Measurements from ENCODE around the gene ZBTB25. TPM values are rescaled to one million over a fixed set of nuclear protein-coding genes. Genes with fewer than 3 reads are reported as not detected.
A peak's percentile ranks its signal among the peaks of the same experiment; 100 is the strongest.

ZBTB25 gene
- total and polyA plus RNA-seq, 12 donors, result 4.4 to 17.2 (median 11.0) TPM

- Histone ChIP-seq H3K4me3 (no peak overlapping the region), H3K27me3 (peaks cover 8% of the 10 kb centered on the region), H3K9me3 (replicated peaks in 1 of 3) (no peaks in the 10 kb centered on the region), H3K27ac (no peak overlapping the region), H3K4me1 (replicated peaks in 1 of 2) (peaks cover 8 to 11% of the 10 kb centered on the region in 2 donors), H3K36me3 (replicated peaks in 1 of 2) (no peaks in the 10 kb centered on the region)
- TF ChIP-seq POLR2A (IDR thresholded peaks at IDR 0.05), result no peak
- WGBS, 4 donors, result 85 to 92% (median 90%) methylated on average over 1 of the region's 1 CpG
- intact Hi-C loops (cut with DNase I), result no loop called here
- DNase-seq, result no peak
Observed at GRCh38 chr14:64549016-64549415, 45.4 kb upstream of the ZBTB25 start.

GRCh38 chr14:64544607-64545312 is 41.1 kb upstream of the ZBTB25 start:
- Histone ChIP-seq H3K9me3 (replicated peaks in 1 of 3) (no peaks in the 10 kb centered on the region), H3K27me3 (peaks cover under 1% of the 10 kb centered on the region), H3K4me1 (replicated peaks in 1 of 2) (peaks cover 4 to 10% of the 10 kb centered on the region in 2 donors), H3K4me3 (peak overlapping the region in 1 of 4 donors; percentile 9), H3K27ac (no peak overlapping the region), H3K36me3 (replicated peaks in 1 of 2) (no peaks in the 10 kb centered on the region)
- WGBS, 4 donors, result 64 to 81% (median 71%) methylated on average over 5 of the region's 5 CpGs
- intact Hi-C loops (cut with DNase I), result loop anchor here (5.0 kb wide), 1 partner anchor 88 kb away; no protein-coding TSS in a partner anchor
- DNase-seq, result no peak
- TF ChIP-seq POLR2A (IDR thresholded peaks at IDR 0.05) (no peak), CTCF (IDR thresholded peaks at IDR 0.05) (no peak)

DNA sequence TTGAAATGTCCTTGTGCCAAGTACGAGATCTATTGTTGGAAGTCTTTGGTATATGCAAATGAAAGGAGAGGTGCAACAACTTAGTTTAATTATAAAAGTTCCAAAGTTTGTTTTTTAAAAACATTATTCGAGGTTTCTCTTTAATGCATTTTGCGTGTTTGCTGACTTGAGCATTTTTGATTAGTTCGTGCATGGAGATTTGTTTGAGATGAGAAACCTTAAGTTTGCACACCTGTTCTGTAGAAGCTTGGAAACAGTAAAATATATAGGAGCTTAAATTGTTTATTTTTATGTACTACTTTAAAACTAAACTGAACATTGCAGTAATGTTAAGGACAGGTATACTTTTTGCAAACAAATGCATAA is 39.2 kb upstream of the ZBTB25 start:
- Histone ChIP-seq H3K4me1 (replicated peaks in 1 of 2) (peaks cover 0 to 12% of the 10 kb centered on the region in 2 donors), H3K27ac (no peak overlapping the region), H3K36me3 (replicated peaks in 1 of 2) (no peaks in the 10 kb centered on the region), H3K4me3 (peak overlapping the region in 1 of 4 donors; percentile 45), H3K27me3 (no peaks in the 10 kb centered on the region), H3K9me3 (replicated peaks in 1 of 3) (no peaks in the 10 kb centered on the region)
- no peak for TF ChIP-seq CTCF (IDR thresholded peaks at IDR 0.05)
- TF ChIP-seq POLR2A (IDR thresholded peaks at IDR 0.05), result no peak
- no peak for DNase-seq
- WGBS, 4 donors, result 51 to 68% (median 61%) methylated on average over 4 of the region's 4 CpGs
- intact Hi-C loops (cut with DNase I), result loop anchor here (5.0 kb wide), 1 partner anchor 89 kb away; no protein-coding TSS in a partner anchor

- Histone ChIP-seq H3K27me3 (no peaks in the 10 kb centered on the region), H3K36me3 (replicated peaks in 1 of 2) (no peaks in the 10 kb centered on the region), H3K27ac (no peak overlapping the region), H3K9me3 (replicated peaks in 1 of 3) (no peaks in the 10 kb centered on the region), H3K4me3 (peak overlapping the region in 1 of 4 donors; percentile 45), H3K4me1 (replicated peaks in 1 of 2) (peaks cover 0 to 12% of the 10 kb centered on the region in 2 donors)
- WGBS, 4 donors, result 12 to 21% (median 13%) methylated on average over 41 to 61 of the region's 61 CpGs
- TF ChIP-seq CTCF (IDR thresholded peaks at IDR 0.05) (no peak), POLR2A (IDR thresholded peaks at IDR 0.05) (no peak)
- peak in 2 of 7 donors; percentile 21 to 32 for DNase-seq
- intact Hi-C loops (cut with DNase I), result loop anchor here (5.0 kb wide), 1 partner anchor 90 kb away; no protein-coding TSS in a partner anchor
Observed at GRCh38 chr14:64541972-64542835, 38.6 kb upstream of the ZBTB25 start.

All from adrenal gland (tissue), 12 donors.